Neural cell (in vitro differentiated cells): ENCODE data around the gene SCN10A. TPM values are rescaled to one million over a fixed set of nuclear protein-coding genes. Genes with fewer than 3 reads are reported as not detected.

ENCODE experiments used
- H2AFZ ChIP-seq: fragments of 200-600, 300-800 bp; sonication (generic), shearing (Covaris generic); 2 replicates; pipeline ENCODE4 v1.6.0; 2014; ENCODE audit warnings: low read depth, mild to moderate bottlenecking, antibody characterized with exemption, low read length, moderate library complexity
- H3F3A ChIP-seq: fragments of 200-600 bp; shearing (Covaris generic); 2 replicates; pipeline ENCODE4 v1.6.1; 2016; ENCODE audit warnings: mild to moderate bottlenecking, moderate library complexity, mixed read lengths, antibody characterized with exemption, low read length; ENCODE audit not compliant: insufficient read depth, poor library complexity, severe bottlenecking
- H3K27ac ChIP-seq: fragments of 200-600, 300-800 bp; sonication (generic), shearing (Covaris generic); 2 replicates; pipeline ENCODE4 v1.5.1; 2014; ENCODE audit warnings: mild to moderate bottlenecking, low read length, moderate library complexity
- H3K27me3 ChIP-seq: fragments of 300-800, 200-600 bp; sonication (generic), shearing (Covaris generic); 2 replicates; pipeline ENCODE4 v1.6.0; 2014; ENCODE audit warnings: mild to moderate bottlenecking, low read depth, low read length, moderate library complexity; ENCODE audit not compliant: insufficient read depth
- H3K36me3 ChIP-seq: fragments of 300-800, 200-600 bp; sonication (generic), shearing (Covaris generic); 2 replicates; pipeline ENCODE4 v1.5.1; 2014; ENCODE audit warnings: mild to moderate bottlenecking, antibody characterized with exemption, low read length, moderate library complexity; ENCODE audit not compliant: insufficient read depth
- H3K4me2 ChIP-seq: fragments of 300-800, 200-600 bp; sonication (generic), shearing (Covaris generic); 2 replicates; pipeline ENCODE4 v1.6.0; 2014; ENCODE audit warnings: mild to moderate bottlenecking, low read length
- H3K4me3 ChIP-seq: fragments of 300-800, 200-600 bp; sonication (generic), shearing (Covaris generic); 2 replicates; pipeline ENCODE4 v1.5.1; 2014; ENCODE audit warnings: mild to moderate bottlenecking, low read length, moderate library complexity
- H3K79me2 ChIP-seq: fragments of 200-600 bp; shearing (Covaris generic); replicated peaks from 2 replicates; pipeline ENCODE4 v1.6.0; 2014; ENCODE audit warnings: mild to moderate bottlenecking, low read length, moderate library complexity; ENCODE audit not compliant: insufficient read depth
- H3K9ac ChIP-seq: fragments of 300-800, 200-600 bp; sonication (generic), shearing (Covaris generic); 2 replicates; pipeline ENCODE4 v1.6.1; 2016; ENCODE audit warnings: mild to moderate bottlenecking, low read length, mixed read lengths
- H3K9me2 ChIP-seq: fragments of 200-600 bp; shearing (Covaris generic); 2 replicates; pipeline ENCODE4 v1.6.1; 2016; ENCODE audit warnings: mild to moderate bottlenecking, low read length, mixed read lengths; ENCODE audit not compliant: insufficient read depth
- H3K9me3 ChIP-seq: fragments of 200-600, 300-800 bp; sonication (generic), shearing (Covaris generic); 2 replicates; pipeline ENCODE4 v1.6.1; 2016; ENCODE audit warnings: mild to moderate bottlenecking, mixed run types, low read length, moderate library complexity, mixed read lengths
- H4K20me1 ChIP-seq: fragments of 200-600 bp; shearing (Covaris generic); 2 replicates; pipeline ENCODE4 v1.6.1; 2016; ENCODE audit warnings: mild to moderate bottlenecking, mixed run types; ENCODE audit not compliant: insufficient read depth
- CTCF ChIP-seq: fragments of 450-650 bp; IDR thresholded peaks from 2 replicates; pipeline ENCODE4 v1.5.1; 2014; ENCODE audit warnings: antibody characterized with exemption, mild to moderate bottlenecking, moderate library complexity; ENCODE audit not compliant: poor library complexity, severe bottlenecking
- EP300 ChIP-seq: fragments of 450-650 bp; conservative IDR thresholded peaks from 2 replicates; pipeline ENCODE4 v1.6.1; 2014; ENCODE audit warnings: antibody characterized with exemption, mild to moderate bottlenecking, moderate library complexity; ENCODE audit not compliant: poor library complexity, severe bottlenecking
- EZH2 ChIP-seq: fragments of 200-600, 300-800 bp; shearing (Covaris generic), sonication (generic); IDR thresholded peaks from 2 replicates; pipeline ENCODE4 v1.6.1; 2014; ENCODE audit warnings: antibody characterized with exemption, low read length, borderline replicate concordance, mild to moderate bottlenecking; ENCODE audit not compliant: insufficient read depth, poor library complexity, severe bottlenecking
- MXI1 ChIP-seq: fragments of 450-650 bp; conservative IDR thresholded peaks from 2 replicates; pipeline ENCODE4 v1.6.1; 2014; ENCODE audit warnings: antibody characterized with exemption, mild to moderate bottlenecking; ENCODE audit not compliant: poor library complexity, severe bottlenecking
- POLR2AphosphoS5 ChIP-seq: IDR thresholded peaks from 2 replicates; pipeline ENCODE4 v1.6.1; 2012
- RAD21 ChIP-seq: fragments of 450-650 bp; conservative IDR thresholded peaks from 2 replicates; pipeline ENCODE4 v1.6.1; 2014; ENCODE audit warnings: antibody characterized with exemption, mild to moderate bottlenecking, moderate library complexity
- REST ChIP-seq: IDR thresholded peaks from 2 replicates; pipeline ENCODE4 v1.6.1; 2012; ENCODE audit warnings: borderline replicate concordance
- SMC3 ChIP-seq: fragments of 450-650 bp; conservative IDR thresholded peaks from 2 replicates; pipeline ENCODE4 v1.6.1; 2014; ENCODE audit warnings: antibody characterized with exemption, mild to moderate bottlenecking, moderate library complexity; ENCODE audit not compliant: poor library complexity
- TAF1 ChIP-seq: IDR thresholded peaks from 2 replicates; pipeline ENCODE4 v1.6.1; 2012; ENCODE audit warnings: low read depth
- polyA plus RNA-seq: library from polyadenylated mRNA; depleted of rRNA; stranded (reverse); fragments of >200 nt; gene quantifications from 2 replicates; pipeline ENCODE4 v1.2.3, GENCODE V29; 2014

The SCN10A gene
- polyA plus RNA-seq, 1 donor from 2014 or later, result not detected

- H3K4me3 ChIP-seq, result no peak overlapping the region
- no peaks in the 10 kb centered on the region for H3K27me3 ChIP-seq
- no peak overlapping the region for H2AFZ ChIP-seq
- no peak for TF ChIP-seq RAD21
- TF ChIP-seq TAF1, result no peak
- no peak for TF ChIP-seq EZH2
- TF ChIP-seq CTCF, result no peak
- TF ChIP-seq SMC3, result no peak
- no peak for TF ChIP-seq EP300
- TF ChIP-seq REST, result no peak
- no peak for TF ChIP-seq MXI1
- no peak for TF ChIP-seq POLR2AphosphoS5
- no peaks in the 10 kb centered on the region for H3F3A ChIP-seq
- no peaks in the 10 kb centered on the region for H3K9me3 ChIP-seq
- H3K9me2 ChIP-seq, result no peaks in the 10 kb centered on the region
- H3K4me2 ChIP-seq, result no peak overlapping the region
- no peak overlapping the region for H3K9ac ChIP-seq
- no peaks in the 10 kb centered on the region for H3K36me3 ChIP-seq
- no peaks in the 10 kb centered on the region for H4K20me1 ChIP-seq
- H3K79me2 ChIP-seq, result no peaks in the 10 kb centered on the region
- H3K27ac ChIP-seq, result no peak overlapping the region
These were observed 11.8 kb upstream of the SCN10A start for GRCh38 chr3:38827791-38828190.

GRCh38 chr3:38826001-38826400 lies 10.0 kb upstream of the SCN10A start:
- Histone ChIP-seq H3K27ac (no peak overlapping the region), H3K9me2 (no peaks in the 10 kb centered on the region), H3K79me2 (no peaks in the 10 kb centered on the region), H3K27me3 (no peaks in the 10 kb centered on the region), H4K20me1 (no peaks in the 10 kb centered on the region), H3K9ac (no peak overlapping the region), H3K36me3 (no peaks in the 10 kb centered on the region), H2AFZ (no peak overlapping the region), H3K4me3 (no peak overlapping the region), H3F3A (no peaks in the 10 kb centered on the region), H3K9me3 (no peaks in the 10 kb centered on the region), H3K4me2 (no peak overlapping the region)
- TF ChIP-seq REST (no peak), CTCF (no peak), EZH2 (no peak), EP300 (no peak), SMC3 (no peak), POLR2AphosphoS5 (no peak), TAF1 (no peak), RAD21 (no peak), MXI1 (no peak)
